H9 (cell line): Measurements from ENCODE around the gene EHBP1. TPM values are rescaled to one million over a fixed set of nuclear protein-coding genes. Genes with fewer than 3 reads are reported as not detected.

Experiments used
- DNase-seq: peaks from one replicate; pipeline ENCODE4 v3.0.0-alpha.2; 2017
- H2AFZ ChIP-seq: one replicate; pipeline ENCODE4 v1.6.1; 2013; ENCODE audit warnings: mild to moderate bottlenecking, low read length, control low read depth, moderate library complexity
- H2AK5ac ChIP-seq: 2 replicates; pipeline ENCODE4 v1.6.1; 2013; ENCODE audit warnings: low read length, control low read depth, mixed read lengths; ENCODE audit not compliant: insufficient read length
- H2BK120ac ChIP-seq: one replicate; pipeline ENCODE4 v1.6.1; 2013; ENCODE audit warnings: low read depth, mild to moderate bottlenecking, low read length, control low read depth, inconsistent platforms; ENCODE audit not compliant: poor library complexity, severe bottlenecking
- H2BK12ac ChIP-seq: 2 replicates; pipeline ENCODE4 v1.6.1; 2013; ENCODE audit warnings: low read length, control low read depth, mixed read lengths, low read depth; ENCODE audit not compliant: insufficient read length
- H2BK15ac ChIP-seq: 2 replicates; pipeline ENCODE4 v1.6.1; 2013; ENCODE audit warnings: low read depth, low read length, control low read depth
- H2BK20ac ChIP-seq: one replicate; pipeline ENCODE4 v1.6.1; 2013; ENCODE audit warnings: low read depth, mild to moderate bottlenecking, low read length, control low read depth, inconsistent platforms; ENCODE audit not compliant: poor library complexity, severe bottlenecking
- H2BK5ac ChIP-seq: 2 replicates; pipeline ENCODE4 v1.6.1; 2013; ENCODE audit warnings: low read length, control low read depth, mixed read lengths; ENCODE audit not compliant: insufficient read length
- H3K14ac ChIP-seq: 2 replicates; pipeline ENCODE4 v1.6.1; 2013; ENCODE audit warnings: low read length, control low read depth; ENCODE audit not compliant: insufficient read depth
- H3K18ac ChIP-seq: 2 replicates; pipeline ENCODE4 v1.6.1; 2013; ENCODE audit warnings: low read depth, mild to moderate bottlenecking, mixed read lengths, low read length, control low read depth; ENCODE audit not compliant: insufficient read length
- H3K23ac ChIP-seq: 2 replicates; pipeline ENCODE4 v1.6.1; 2013; ENCODE audit warnings: low read length, control low read depth, mixed read lengths, low read depth; ENCODE audit not compliant: insufficient read length
- H3K23me2 ChIP-seq: 2 replicates; pipeline ENCODE4 v1.6.1; 2013; ENCODE audit warnings: low read depth, mild to moderate bottlenecking, mixed read lengths, low read length, control low read depth; ENCODE audit not compliant: insufficient read length, poor library complexity, severe bottlenecking
- H3K27ac ChIP-seq: 2 replicates; pipeline ENCODE4 v1.5.1; 2013; ENCODE audit warnings: low read length, control low read depth, mixed read lengths, low read depth; ENCODE audit not compliant: insufficient read length
- H3K27me3 ChIP-seq: 2 replicates; pipeline ENCODE4 v1.6.1; 2013; ENCODE audit warnings: low read length, control low read depth, inconsistent platforms; ENCODE audit not compliant: insufficient read depth
- H3K4ac ChIP-seq: 2 replicates; pipeline ENCODE4 v1.6.1; 2013; ENCODE audit warnings: low read depth, mild to moderate bottlenecking, control low read depth, inconsistent platforms, low read length, moderate library complexity
- H3K4me1 ChIP-seq: 2 replicates; pipeline ENCODE4 v1.6.1; 2013; ENCODE audit warnings: low read length, control low read depth, inconsistent platforms; ENCODE audit not compliant: insufficient read depth
- H3K4me2 ChIP-seq: 2 replicates; pipeline ENCODE4 v1.6.1; 2013; ENCODE audit warnings: low read length, control low read depth, mixed read lengths; ENCODE audit not compliant: insufficient read length, insufficient read depth
- H3K56ac ChIP-seq: 2 replicates; pipeline ENCODE4 v1.6.1; 2013; ENCODE audit warnings: low read depth, mild to moderate bottlenecking, mixed read lengths, low read length, control low read depth; ENCODE audit not compliant: insufficient read length
- H3K79me1 ChIP-seq: 2 replicates; pipeline ENCODE4 v1.6.1; 2013; ENCODE audit warnings: low read depth, mild to moderate bottlenecking, moderate library complexity, low read length, control low read depth, inconsistent platforms; ENCODE audit not compliant: insufficient read depth, poor library complexity, severe bottlenecking
- H3K79me2 ChIP-seq: 2 replicates; pipeline ENCODE4 v1.6.1; 2013; ENCODE audit warnings: low read length, control low read depth, inconsistent platforms; ENCODE audit not compliant: insufficient read depth
- H3K9ac ChIP-seq: 2 replicates; pipeline ENCODE4 v1.6.1; 2013; ENCODE audit warnings: low read length, control low read depth, mixed read lengths; ENCODE audit not compliant: insufficient read length; ENCODE audit errors: extremely low read depth
- H3K9me3 ChIP-seq: one replicate; pipeline ENCODE4 v1.6.1; 2013; ENCODE audit warnings: low read depth, low read length, inconsistent platforms; ENCODE audit not compliant: control insufficient read depth
- H3T11ph ChIP-seq: one replicate; pipeline ENCODE4 v1.6.1; 2013; ENCODE audit warnings: mild to moderate bottlenecking, low read length, control low read depth, inconsistent platforms
- H4K20me1 ChIP-seq: one replicate; pipeline ENCODE4 v1.6.1; 2013; ENCODE audit not compliant: control insufficient read depth, insufficient read length, insufficient read depth
- H4K5ac ChIP-seq: 2 replicates; pipeline ENCODE4 v1.6.1; 2013; ENCODE audit warnings: low read depth, mild to moderate bottlenecking, mixed read lengths, low read length, control low read depth; ENCODE audit not compliant: insufficient read length
- H4K8ac ChIP-seq: replicated peaks from 2 replicates; pipeline ENCODE4 v1.6.1; 2013; ENCODE audit warnings: low read length, control low read depth, mixed read lengths, low read depth; ENCODE audit not compliant: insufficient read length
- H4K91ac ChIP-seq: 2 replicates; pipeline ENCODE4 v1.6.1; 2013; ENCODE audit warnings: low read depth, mild to moderate bottlenecking, moderate library complexity, mixed read lengths, low read length, control low read depth; ENCODE audit not compliant: insufficient read length
- H3K27ac Mint-ChIP-seq, 3 experiments: 2 replicates in 2 of 3; 3 replicates in 1 of 3; pipeline ENCODE4 v1.8.0; 2020 to 2021; ENCODE audit warnings: mixed read lengths in 3 of 3, mild to moderate bottlenecking in 1 of 3, moderate library complexity in 1 of 3
- H3K27me3 Mint-ChIP-seq: 2 replicates; pipeline ENCODE4 v1.8.0; 2021; ENCODE audit warnings: low read depth, mild to moderate bottlenecking, moderate library complexity, mixed read lengths
- H3K36me3 Mint-ChIP-seq, 3 experiments: 2 replicates in 2 of 3; 3 replicates in 1 of 3; pipeline ENCODE4 v1.8.0; 2020 to 2021; ENCODE audit warnings: low read depth in 3 of 3, mixed read lengths in 3 of 3; ENCODE audit not compliant: insufficient read depth in 1 of 3
- H3K4me1 Mint-ChIP-seq, 2 experiments: 2 replicates each; pipeline ENCODE4 v1.8.0; 2020; ENCODE audit warnings: mixed read lengths in 2 of 2
- H3K4me3 Mint-ChIP-seq, 2 experiments: 2 replicates in 1 of 2; 3 replicates in 1 of 2; pipeline ENCODE4 v1.8.0; 2020 to 2021; ENCODE audit warnings: mild to moderate bottlenecking in 2 of 2, mixed read lengths in 2 of 2, moderate library complexity in 1 of 2
- H3K9me3 Mint-ChIP-seq, 2 experiments: 2 replicates in 1 of 2; 3 replicates in 1 of 2; pipeline ENCODE4 v1.8.0; 2020; ENCODE audit warnings: mild to moderate bottlenecking in 2 of 2, mixed read lengths in 2 of 2, moderate library complexity in 1 of 2
- CTCF ChIP-seq: fragments of 200-600 bp; sonication (generic); conservative IDR thresholded peaks from 3 replicates; pipeline ENCODE4 v1.8.0; 2021; ENCODE audit warnings: antibody characterized with exemption, mild to moderate bottlenecking
- WGBS: extraction: QIAGEN DNeasy Blood & Tissue Kit; methylation state at CpG from one replicate; pipeline ENCODE4 v1.1.7; 2013; ENCODE audit warnings: missing lambda C conversion rate, low lambda C conversion rate, mixed read lengths; ENCODE audit not compliant: insufficient read length; ENCODE audit errors: extremely low coverage; 5-methylcytosine and 5-hydroxymethylcytosine counted together
- total RNA-seq: library from RNA; stranded (reverse); gene quantifications from 2 replicates; pipeline ENCODE4 v1.2.1, GENCODE V29; 2021

The EHBP1 gene
- total RNA-seq, 1 experiment from 2014 or later: 35.6 TPM

GRCh38 chr2:62884086-62884485 lies 178.6 kb downstream of the EHBP1 start:
- no peak for DNase-seq
- no peak overlapping the region for H3K27ac ChIP-seq
- H3K27me3 Mint-ChIP-seq: no peaks in the 10 kb centered on the region
- H3K79me2 ChIP-seq: no peaks in the 10 kb centered on the region
- no peak overlapping the region for H3K4me2 ChIP-seq
- H2BK12ac ChIP-seq: no peak overlapping the region
- peak overlapping the region in 1 of 3 experiments; percentile 21; a peak in 2 of 7 replicates for H3K27ac Mint-ChIP-seq
- H2AK5ac ChIP-seq: no peak overlapping the region
- H3K56ac ChIP-seq: no peak overlapping the region
- H2BK20ac ChIP-seq: no peak overlapping the region
- no peak overlapping the region for H3K18ac ChIP-seq
- H2BK15ac ChIP-seq: no peak overlapping the region
- H3T11ph ChIP-seq: no peak overlapping the region
- H3K14ac ChIP-seq: no peak overlapping the region
- no peaks in the 10 kb centered on the region for H3K23me2 ChIP-seq
- no peaks in the 10 kb centered on the region for H3K27me3 ChIP-seq
- no peak overlapping the region for H4K91ac ChIP-seq
- H3K4me1 Mint-ChIP-seq: peaks cover 9 to 10% of the 10 kb centered on the region in 2 experiments; a peak in 3 of 4 replicates
- no peak overlapping the region for H2AFZ ChIP-seq
- no peak overlapping the region for H4K5ac ChIP-seq
- H2BK5ac ChIP-seq: no peak overlapping the region
- H3K4ac ChIP-seq: no peak overlapping the region
- WGBS: no CpG with 5 or more reads among the region's 2 CpGs
- no peaks in the 10 kb centered on the region for H4K20me1 ChIP-seq
- H3K9me3 ChIP-seq: no peaks in the 10 kb centered on the region
- peaks cover 2% of the 10 kb centered on the region; the same call in 1 of the 2 replicates for H3K4me1 ChIP-seq
- no peak overlapping the region for H3K23ac ChIP-seq
- no peak overlapping the region for H4K8ac ChIP-seq
- H3K36me3 Mint-ChIP-seq: peaks cover 13 to 19% (median 17%) of the 10 kb centered on the region in 3 experiments
- H3K9ac ChIP-seq: no peak overlapping the region
- no peaks in the 10 kb centered on the region for H3K79me1 ChIP-seq
- H3K4me3 Mint-ChIP-seq: no peak overlapping the region
- H2BK120ac ChIP-seq: no peak overlapping the region
- H3K9me3 Mint-ChIP-seq: peaks cover 3 to 5% of the 10 kb centered on the region in 2 experiments; a peak in 3 of 5 replicates
- no peak for TF ChIP-seq CTCF
